ENCODE results near the gene LHPP. TPM values are rescaled to one million over a fixed set of nuclear protein-coding genes. Genes with fewer than 3 reads are reported as not detected.

Gene LHPP
- polyA plus RNA-seq, 6 donors from 2014 or later: 30.5 to 89.2 (median 55.6) TPM

DNA sequence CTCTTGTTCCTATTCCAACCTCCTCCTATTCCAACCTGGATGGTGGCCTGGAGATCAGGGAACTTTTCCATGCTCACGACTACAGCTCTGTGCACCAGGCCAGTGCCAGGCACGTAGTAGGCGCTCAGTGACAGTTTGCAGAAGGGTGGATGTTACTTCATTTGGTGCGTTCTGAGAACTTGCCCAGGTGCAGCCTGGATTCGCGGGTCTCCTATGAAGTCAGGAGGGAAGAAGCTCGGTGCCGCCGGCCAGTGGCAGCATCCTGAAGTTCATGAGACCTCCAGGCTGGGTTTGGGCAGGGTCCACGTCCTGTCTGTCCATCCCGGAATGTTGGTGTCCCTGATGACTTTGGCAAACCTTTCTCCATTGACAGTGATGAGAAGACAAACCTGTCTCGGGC lies 21.3 kb downstream of the LHPP start:
- no peaks in the 10 kb centered on the region for H3K27me3 Mint-ChIP-seq
- peaks cover 0 to 11% (median 11%) of the 10 kb centered on the region in 3 donors for H3K4me1 Mint-ChIP-seq
- DNase-seq: no peak
- peaks cover 0 to 27% of the 10 kb centered on the region in 2 donors for H3K36me3 Mint-ChIP-seq
- no peak for ATAC-seq (ENCODE audit: low read depth in 2 of 2)
- H3K27ac Mint-ChIP-seq: peak overlapping the region in 2 of 6 donors; percentile 38 to 74
- no peak overlapping the region for H3K4me3 Mint-ChIP-seq
- peaks cover 0 to 5% (median 0%) of the 10 kb centered on the region in 7 donors for H3K9me3 Mint-ChIP-seq

DNA sequence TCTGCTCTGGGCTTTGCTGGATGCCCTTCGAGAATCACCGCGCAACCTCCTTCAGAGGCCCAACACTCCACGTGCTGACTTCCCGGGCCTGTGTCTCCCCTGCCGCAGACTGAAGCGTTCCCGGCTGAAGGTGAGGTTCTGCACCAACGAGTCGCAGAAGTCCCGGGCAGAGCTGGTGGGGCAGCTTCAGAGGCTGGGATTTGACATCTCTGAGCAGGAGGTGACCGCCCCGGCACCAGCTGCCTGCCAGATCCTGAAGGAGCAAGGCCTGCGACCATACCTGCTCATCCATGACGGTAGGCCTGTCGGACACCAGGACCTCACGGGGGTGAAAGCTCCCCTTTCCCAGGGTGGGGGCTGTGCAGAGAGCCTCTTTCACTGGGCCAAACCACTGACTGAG lies 22.4 kb downstream of the LHPP start:
- ATAC-seq (ENCODE audit: low read depth in 2 of 2) (no peak), DNase-seq (no peak)
- Mint-ChIP-seq H3K4me1 (peaks cover 0 to 11% (median 11%) of the 10 kb centered on the region in 3 donors), H3K9me3 (peaks cover 0 to 5% (median 0%) of the 10 kb centered on the region in 7 donors), H3K36me3 (peaks cover 7 to 27% of the 10 kb centered on the region in 2 donors), H3K4me3 (no peak overlapping the region), H3K27ac (no peak overlapping the region), H3K27me3 (no peaks in the 10 kb centered on the region)

DNA sequence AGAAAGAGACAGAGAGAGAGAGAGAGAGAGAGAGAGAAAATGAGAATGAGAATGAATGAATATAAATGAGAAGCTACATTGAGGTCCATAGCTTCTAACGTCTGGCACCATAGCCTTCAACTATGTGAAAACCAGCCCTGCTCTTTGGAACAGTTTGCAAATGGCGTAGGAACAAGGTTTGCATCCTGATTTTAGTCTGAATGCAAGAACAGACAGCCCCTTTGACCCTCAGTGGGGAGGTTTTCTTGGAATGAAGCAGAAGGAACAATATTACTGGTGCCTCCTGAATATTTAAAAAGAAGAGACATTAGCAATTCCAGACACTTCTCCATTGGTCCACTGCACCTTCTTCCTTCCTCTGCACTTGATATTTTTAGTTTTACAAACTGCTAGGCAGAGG lies 23.0 kb downstream of the LHPP start:
- peaks cover 7 to 29% of the 10 kb centered on the region in 2 donors for H3K36me3 Mint-ChIP-seq
- peaks cover 0 to 12% (median 11%) of the 10 kb centered on the region in 3 donors for H3K4me1 Mint-ChIP-seq
- DNase-seq (no peak), ATAC-seq (ENCODE audit: low read depth in 2 of 2) (no peak)
- H3K9me3 Mint-ChIP-seq: peaks cover 0 to 5% (median 0%) of the 10 kb centered on the region in 7 donors
- no peaks in the 10 kb centered on the region for H3K27me3 Mint-ChIP-seq
- H3K4me3 Mint-ChIP-seq: no peak overlapping the region
- peak overlapping the region in 1 of 6 donors; percentile 87 for H3K27ac Mint-ChIP-seq

DNA sequence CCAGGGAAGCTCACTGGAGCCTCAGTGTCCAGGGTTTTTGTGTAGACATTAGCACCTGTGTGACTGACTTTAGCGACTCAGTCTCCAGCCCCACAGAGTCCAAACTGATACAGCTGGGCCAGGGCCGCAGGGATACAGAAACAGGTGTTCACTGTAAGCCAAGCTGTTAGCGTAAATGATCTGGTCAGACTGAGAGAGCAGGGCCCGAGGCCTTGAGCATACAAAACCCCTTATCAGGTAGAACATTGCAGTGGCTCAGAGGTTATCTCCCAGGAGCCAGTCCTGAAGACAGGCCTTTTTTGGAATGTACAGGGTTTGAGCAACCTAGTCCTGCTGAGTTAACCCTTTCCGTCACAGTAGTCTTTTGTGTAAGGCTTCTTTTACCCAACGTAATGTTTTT lies 25.0 kb downstream of the LHPP start:
- Mint-ChIP-seq H3K4me3 (peak overlapping the region in 1 of 8 donors; percentile 50), H3K9me3 (peaks cover 0 to 5% (median 0%) of the 10 kb centered on the region in 7 donors), H3K36me3 (peaks cover 7 to 35% of the 10 kb centered on the region in 2 donors), H3K27me3 (no peaks in the 10 kb centered on the region), H3K4me1 (peaks cover 0 to 14% (median 11%) of the 10 kb centered on the region in 3 donors), H3K27ac (no peak overlapping the region)
- DNase-seq: no peak
- no peak for ATAC-seq (ENCODE audit: low read depth in 2 of 2)

DNA sequence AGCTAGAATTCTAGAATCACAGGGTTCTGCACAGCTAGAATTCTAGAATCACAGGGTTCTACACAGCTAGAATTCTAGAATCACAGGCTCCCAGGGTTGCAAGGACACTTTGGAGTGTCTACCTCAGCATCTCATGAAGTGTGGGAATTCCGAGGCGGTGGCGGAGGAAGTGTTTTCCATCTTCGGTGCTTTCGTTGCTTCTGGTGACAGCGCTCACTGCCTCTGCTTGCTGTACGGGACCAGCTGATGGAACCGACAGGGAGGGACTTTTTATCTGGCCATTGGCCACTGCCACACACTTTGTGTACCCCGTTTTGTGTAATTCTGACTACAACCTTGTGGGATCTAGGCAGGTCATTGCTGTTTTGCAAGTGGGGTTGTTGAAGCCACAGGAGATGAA lies 29.5 kb downstream of the LHPP start:
- Mint-ChIP-seq H3K27ac (no peak overlapping the region), H3K4me3 (no peak overlapping the region), H3K4me1 (peaks cover 9 to 16% (median 11%) of the 10 kb centered on the region in 3 donors), H3K36me3 (peaks cover 19 to 22% of the 10 kb centered on the region in 2 donors), H3K27me3 (no peaks in the 10 kb centered on the region), H3K9me3 (peaks cover 0 to 5% (median 0%) of the 10 kb centered on the region in 7 donors)
- ATAC-seq (ENCODE audit: low read depth in 2 of 2) (no peak), DNase-seq (no peak)

DNA sequence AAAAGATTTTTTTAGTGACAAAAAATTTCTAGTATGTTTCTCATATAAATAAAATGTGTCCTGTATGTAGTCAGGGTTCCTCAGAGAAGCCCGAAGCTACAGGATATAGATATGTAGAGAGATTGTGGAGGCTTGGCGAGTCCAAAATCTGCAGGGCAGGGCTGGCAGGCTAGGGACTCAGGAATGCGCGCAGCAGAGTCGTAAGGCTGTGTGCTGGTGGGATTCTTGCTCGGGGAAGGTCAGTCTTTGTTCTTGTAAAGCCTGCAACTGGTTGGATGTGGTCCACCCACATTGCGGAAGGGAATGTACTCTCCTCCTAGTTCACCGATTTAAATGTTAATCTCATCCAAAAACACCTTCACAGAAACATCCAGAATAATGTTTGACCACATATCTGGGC lies 30.6 kb downstream of the LHPP start:
- Mint-ChIP-seq H3K9me3 (peaks cover 0 to 2% (median 0%) of the 10 kb centered on the region in 7 donors), H3K36me3 (peaks cover 11 to 19% of the 10 kb centered on the region in 2 donors), H3K4me3 (no peak overlapping the region), H3K27ac (no peak overlapping the region), H3K27me3 (no peaks in the 10 kb centered on the region), H3K4me1 (peaks cover 9 to 16% (median 11%) of the 10 kb centered on the region in 3 donors)
- ATAC-seq (ENCODE audit: low read depth in 2 of 2): no peak
- no peak for DNase-seq

DNA sequence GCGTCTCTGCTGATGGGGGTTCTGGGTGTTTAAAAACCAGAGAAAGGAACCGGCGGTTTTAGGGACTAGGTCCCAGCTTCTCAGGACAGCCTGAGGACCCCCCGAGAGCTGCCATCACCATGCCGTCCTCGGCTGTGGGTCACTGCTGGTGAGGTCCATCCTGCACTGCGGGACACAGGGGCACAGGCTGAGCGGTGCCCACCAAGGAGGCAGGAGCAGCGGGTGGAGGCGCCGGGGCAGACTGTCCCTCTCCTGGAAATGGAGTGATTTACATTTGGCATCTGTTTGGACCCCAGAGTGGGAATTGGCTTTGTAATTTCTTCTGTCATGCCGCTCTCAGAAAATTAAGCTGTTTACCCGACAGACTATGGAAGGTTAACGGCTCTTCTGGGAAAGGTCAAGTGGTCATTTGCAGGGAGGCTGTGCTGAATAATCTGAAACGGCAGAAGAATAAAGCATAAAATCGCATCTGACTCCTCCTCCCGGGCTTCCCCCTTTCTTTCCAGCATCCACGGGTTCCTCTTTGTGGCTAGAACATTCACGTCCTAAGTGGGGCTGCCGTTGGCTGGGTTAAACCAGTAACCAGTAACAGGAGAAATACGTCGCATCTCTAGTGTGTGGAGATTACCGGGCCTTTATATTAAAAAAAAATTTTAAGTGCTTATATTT lies 31.7 kb downstream of the LHPP start:
- Mint-ChIP-seq H3K4me3 (peak overlapping the region in 5 of 8 donors; percentile 30 to 57 (median 45)), H3K27me3 (no peaks in the 10 kb centered on the region), H3K4me1 (peaks cover 9 to 16% (median 11%) of the 10 kb centered on the region in 3 donors), H3K9me3 (no peaks in the 10 kb centered on the region), H3K27ac (no peak overlapping the region), H3K36me3 (peaks cover 9 to 15% of the 10 kb centered on the region in 2 donors)
- no peak for DNase-seq
- ATAC-seq (ENCODE audit: low read depth in 2 of 2): peak in 1 of 2 donors; percentile 33

DNA sequence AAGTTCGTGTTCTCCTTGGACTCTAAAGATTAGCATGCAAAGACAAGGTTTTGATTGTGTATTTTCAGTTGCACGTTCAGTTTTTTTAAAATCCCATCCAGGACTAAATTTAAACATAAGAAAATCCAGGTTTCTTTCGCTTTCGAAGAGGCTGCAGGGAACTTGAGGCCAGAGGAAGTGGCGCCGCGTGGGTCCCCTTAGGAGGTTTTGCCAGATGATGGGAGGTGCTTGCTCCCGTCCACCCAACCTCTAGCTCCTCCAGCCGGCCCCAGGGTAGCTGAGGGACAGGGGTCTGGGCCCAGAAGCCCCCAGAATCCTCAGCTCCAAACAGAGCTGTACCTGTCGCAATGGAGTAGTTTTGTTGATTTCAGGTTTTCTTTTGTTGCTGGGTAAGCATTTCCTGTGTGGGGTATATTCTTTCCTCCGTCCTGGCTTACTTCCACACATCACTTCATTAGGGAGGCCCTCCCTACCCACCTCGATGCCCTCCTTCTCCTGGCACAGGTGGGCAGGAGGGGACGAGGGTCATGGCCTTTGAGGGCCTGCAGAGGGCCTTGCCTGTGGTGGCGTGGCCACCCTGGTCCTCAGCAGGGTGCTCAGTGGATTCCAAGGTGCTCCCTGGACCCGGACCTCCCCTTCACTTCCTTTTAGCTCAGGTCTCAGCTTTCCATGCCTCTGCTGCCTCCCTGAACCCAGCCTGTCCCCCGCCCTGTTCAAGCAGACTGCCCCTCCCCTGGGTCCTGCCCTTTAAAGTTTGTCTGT lies 32.6 kb downstream of the LHPP start:
- Mint-ChIP-seq H3K27me3 (no peaks in the 10 kb centered on the region), H3K27ac (peak overlapping the region in 3 of 6 donors; percentile 34 to 56 (median 53)), H3K9me3 (no peaks in the 10 kb centered on the region), H3K4me3 (peak overlapping the region in 7 of 8 donors; percentile 31 to 78 (median 45)), H3K4me1 (peaks cover 9 to 16% (median 11%) of the 10 kb centered on the region in 3 donors), H3K36me3 (peaks cover 9 to 12% of the 10 kb centered on the region in 2 donors)
- DNase-seq: no peak
- ATAC-seq (ENCODE audit: low read depth in 2 of 2): no peak

DNA sequence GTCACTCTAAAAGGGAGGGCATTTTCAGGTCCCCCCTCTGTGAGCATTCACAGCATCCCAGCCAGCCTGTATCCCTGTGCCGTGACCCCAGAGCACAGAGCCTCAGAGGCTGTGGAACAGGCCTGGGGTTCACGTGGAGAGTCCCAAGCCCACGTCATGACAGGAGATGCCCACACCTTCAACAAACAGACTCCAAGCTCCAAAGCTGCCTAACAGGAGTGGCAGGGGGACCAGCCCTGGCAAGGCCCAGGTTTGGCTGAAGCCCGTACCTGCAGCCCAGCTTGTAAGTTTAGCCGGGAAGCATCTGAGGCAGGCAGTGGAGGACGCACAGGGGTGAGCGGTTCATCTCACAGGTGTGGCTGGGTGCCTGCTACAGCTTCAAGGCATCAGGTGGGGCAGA lies 33.5 kb downstream of the LHPP start:
- Mint-ChIP-seq H3K4me1 (peaks cover 6 to 16% (median 9%) of the 10 kb centered on the region in 3 donors), H3K27me3 (no peaks in the 10 kb centered on the region), H3K9me3 (no peaks in the 10 kb centered on the region), H3K27ac (no peak overlapping the region), H3K36me3 (peaks cover 2 to 17% of the 10 kb centered on the region in 2 donors), H3K4me3 (no peak overlapping the region)
- DNase-seq (no peak), ATAC-seq (ENCODE audit: low read depth in 2 of 2) (no peak)

DNA sequence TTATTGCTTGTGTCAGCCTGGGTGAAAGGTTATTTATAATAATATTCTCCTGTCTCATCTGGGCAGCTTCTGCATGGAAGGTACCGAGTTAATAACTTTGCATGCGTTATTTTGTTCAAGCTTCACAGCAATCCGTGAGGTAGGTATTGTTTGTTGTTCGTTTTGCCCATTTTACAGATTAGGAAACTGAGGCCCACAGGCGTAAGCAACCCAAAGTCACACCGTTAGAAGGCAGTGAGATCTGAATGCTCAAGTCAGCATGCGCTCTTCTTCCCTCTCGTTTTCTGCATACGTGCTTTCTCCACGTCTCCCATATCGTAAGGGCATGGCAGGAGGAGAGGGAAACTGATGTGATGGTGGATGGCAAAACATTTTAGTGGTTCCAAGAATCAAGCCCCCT lies 34.1 kb downstream of the LHPP start:
- Mint-ChIP-seq H3K36me3 (peaks cover 4 to 20% of the 10 kb centered on the region in 2 donors), H3K4me1 (peaks cover 6 to 16% (median 9%) of the 10 kb centered on the region in 3 donors), H3K9me3 (peaks cover 0 to 4% (median 1%) of the 10 kb centered on the region in 7 donors), H3K27ac (no peak overlapping the region), H3K27me3 (no peaks in the 10 kb centered on the region), H3K4me3 (no peak overlapping the region)
- ATAC-seq (ENCODE audit: low read depth in 2 of 2) (no peak), DNase-seq (no peak)

DNA sequence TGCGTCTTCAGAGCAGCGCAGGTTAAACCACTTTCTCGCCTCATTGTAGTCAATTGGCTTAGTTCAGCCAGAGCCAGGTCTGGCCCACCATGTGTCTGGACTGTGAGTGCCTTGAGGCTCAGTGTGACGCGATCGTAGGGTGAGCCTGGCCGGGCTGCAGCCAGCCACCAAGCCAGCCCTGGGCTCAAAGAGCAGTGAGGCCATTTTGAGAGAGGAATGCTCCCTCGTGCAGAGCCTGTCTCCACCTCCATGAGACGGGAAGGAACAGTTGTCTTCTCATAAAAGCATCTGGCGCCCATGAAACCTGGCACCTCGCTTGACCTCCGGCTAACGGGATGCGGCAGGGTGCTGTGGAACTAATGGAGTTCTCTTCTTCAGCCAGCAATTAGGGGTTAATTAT lies 34.5 kb downstream of the LHPP start:
- Mint-ChIP-seq H3K4me1 (peaks cover 6 to 16% (median 9%) of the 10 kb centered on the region in 3 donors), H3K4me3 (no peak overlapping the region), H3K27ac (no peak overlapping the region), H3K27me3 (no peaks in the 10 kb centered on the region), H3K9me3 (peaks cover 0 to 8% (median 4%) of the 10 kb centered on the region in 7 donors), H3K36me3 (peaks cover 8 to 24% of the 10 kb centered on the region in 2 donors)
- DNase-seq (no peak), ATAC-seq (ENCODE audit: low read depth in 2 of 2) (no peak)

DNA sequence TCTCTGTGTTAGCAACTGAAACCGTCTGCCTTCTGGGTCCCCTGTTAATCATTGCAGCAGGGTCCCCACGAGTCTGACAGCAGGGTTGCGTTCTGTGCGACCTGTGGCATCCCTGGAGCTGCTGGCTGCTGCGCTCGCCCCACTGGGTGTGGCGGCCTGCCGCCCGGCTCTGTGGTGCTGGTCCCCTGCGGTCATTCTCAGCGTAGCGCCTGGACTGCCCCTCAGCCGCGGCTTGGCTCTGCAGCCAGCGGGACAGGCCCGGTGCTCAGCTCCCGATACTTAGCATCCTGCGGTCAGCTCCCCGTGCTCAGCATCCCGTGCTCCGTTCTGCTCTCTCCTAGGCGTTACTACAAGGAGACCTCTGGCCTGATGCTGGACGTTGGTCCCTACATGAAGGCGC lies 35.0 kb downstream of the LHPP start:
- DNase-seq: no peak
- Mint-ChIP-seq H3K4me3 (no peak overlapping the region), H3K4me1 (peaks cover 6 to 16% (median 9%) of the 10 kb centered on the region in 3 donors), H3K9me3 (peaks cover 0 to 8% (median 6%) of the 10 kb centered on the region in 7 donors), H3K27ac (no peak overlapping the region), H3K36me3 (peaks cover 13 to 25% of the 10 kb centered on the region in 2 donors), H3K27me3 (no peaks in the 10 kb centered on the region)
- no peak for ATAC-seq (ENCODE audit: low read depth in 2 of 2)

DNA sequence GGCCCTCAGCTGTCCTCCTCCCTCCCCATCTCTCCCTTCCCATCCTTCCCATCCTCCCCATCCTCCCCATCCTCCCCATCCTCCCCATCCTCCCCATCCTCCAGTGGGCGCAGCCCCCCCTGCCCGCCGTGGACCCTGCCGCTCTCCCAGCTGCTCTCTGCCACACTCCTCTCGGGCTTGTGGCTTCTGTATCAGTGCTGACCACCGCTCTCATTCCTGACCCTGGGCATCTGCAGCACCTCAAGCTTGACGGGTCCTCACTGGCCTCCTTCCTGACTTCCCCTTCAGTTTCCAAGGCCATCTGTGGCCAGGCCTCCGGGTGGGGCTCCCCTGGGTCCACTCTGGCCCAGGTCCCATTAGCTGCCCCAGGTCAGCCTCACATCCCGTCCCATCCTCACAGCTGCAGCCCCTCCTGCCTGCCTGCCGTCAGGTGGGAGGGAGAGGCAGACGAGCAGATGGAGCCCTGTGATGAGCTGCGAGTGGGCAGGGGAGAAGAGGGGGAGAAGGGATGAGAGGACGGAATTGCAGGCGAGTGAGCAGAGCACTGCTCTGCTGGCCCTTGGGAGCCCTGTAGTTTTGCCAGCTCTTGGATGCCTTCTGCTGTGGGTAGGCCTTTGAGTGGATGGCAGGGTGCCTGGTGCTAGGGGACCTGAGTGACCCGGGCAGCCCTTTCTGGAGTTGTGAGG lies 35.7 kb downstream of the LHPP start:
- Mint-ChIP-seq H3K27me3 (no peaks in the 10 kb centered on the region), H3K36me3 (peaks cover 17 to 25% of the 10 kb centered on the region in 2 donors)

More for the DNA sequence above, 35.7 kb downstream of the LHPP start:
- Mint-ChIP-seq H3K4me3 (no peak overlapping the region), H3K27ac (no peak overlapping the region), H3K4me1 (peaks cover 6 to 16% (median 9%) of the 10 kb centered on the region in 3 donors), H3K9me3 (peaks cover 0 to 9% (median 8%) of the 10 kb centered on the region in 7 donors)
- ATAC-seq (ENCODE audit: low read depth in 2 of 2) (no peak), DNase-seq (no peak)
